Peyer's patch (tissue), 4 donors: ENCODE measurements around the gene EXD3.

Source experiments
- CTCF ChIP-seq, 6 experiments: fragments of 450-650 bp in 4 of 6; fragments of 200-600 bp in 2 of 6; sonication (generic) in 1 of 6; IDR thresholded peaks; one replicate each; pipeline ENCODE4 v1.5.1; 2017 to 2019; ENCODE audit warnings: antibody characterized with exemption in 6 of 6, mild to moderate bottlenecking in 3 of 6, moderate library complexity in 1 of 6
- POLR2A ChIP-seq, 2 donors: fragments of 450-650 bp; IDR thresholded peaks; one replicate each; pipeline ENCODE4 v1.5.1; 2017; ENCODE audit warnings: antibody characterized with exemption in 2 of 2, mild to moderate bottlenecking in 2 of 2, moderate library complexity in 2 of 2

- TF ChIP-seq CTCF (IDR thresholded peaks at IDR 0.05) (no peak), POLR2A (IDR thresholded peaks at IDR 0.05) (no peak)
Observed at GRCh38 chr9:137392232-137393007, 30.5 kb downstream of the EXD3 start.
